Panc1 (cell line): ENCODE measurements around the gene PAPOLB. TPM values are rescaled to one million over a fixed set of nuclear protein-coding genes. Genes with fewer than 3 reads are reported as not detected.

ENCODE experiments used
- ATAC-seq: fragments of 200-7000 bp; cut with Tn5 transposase; 2 replicates; pipeline ENCODE4 v1.9.1; 2020; ENCODE audit warnings: mild to moderate bottlenecking, moderate library complexity
- BruUV-seq: library from RNA; stranded (reverse); fragments of 400-500 nt; replicated peaks from 2 replicates; lab custom pipeline; 2021; lab: Mats Ljungman, UMichigan
- CTCF ChIA-PET: fragments of 300-600 bp; sonication (Branson Sonifier 250); formaldehyde crosslinking; loops from one replicate; lab custom pipeline; 2022; ENCODE audit warnings: antibody characterized with exemption; lab: Charles Lee
- POLR2A ChIA-PET: fragments of 300-600 bp; sonication (Branson Sonifier 250); formaldehyde crosslinking; loops from one replicate; lab custom pipeline; 2022; ENCODE audit warnings: antibody characterized with exemption; lab: Charles Lee
- DNase-seq: peaks from one replicate; pipeline ENCODE4 v3.0.0-alpha.2; 2010; ENCODE audit warnings: low read depth, low spot score
- H3K27ac ChIP-seq: 2 replicates; pipeline ENCODE4 v1.5.1; 2011; ENCODE audit warnings: mild to moderate bottlenecking, low read length, inconsistent platforms
- H3K27me3 ChIP-seq: fragments of 200-500 bp; sonication (Bioruptor generic); 2 replicates; pipeline ENCODE4 v1.6.0; 2014; ENCODE audit warnings: low read length, inconsistent platforms; ENCODE audit not compliant: control insufficient read depth, insufficient read depth
- H3K36me3 ChIP-seq: fragments of 200-500 bp; sonication (Bioruptor generic); 2 replicates; pipeline ENCODE4 v1.5.1; 2014; ENCODE audit warnings: inconsistent platforms, mild to moderate bottlenecking, low read length, moderate library complexity; ENCODE audit not compliant: control insufficient read depth, insufficient read depth
- H3K4me1 ChIP-seq: 2 replicates; pipeline ENCODE4 v1.5.1; 2011; ENCODE audit warnings: inconsistent platforms, mild to moderate bottlenecking, low read length, moderate library complexity; ENCODE audit not compliant: control insufficient read depth, insufficient read depth
- H3K4me3 ChIP-seq, 2 experiments: 2 replicates each; pipeline ENCODE4 v1.5.1; 2011 to 2012; ENCODE audit warnings: low read depth in 2 of 2, low read length in 2 of 2, mild to moderate bottlenecking in 2 of 2, inconsistent platforms in 1 of 2, moderate library complexity in 1 of 2
- H3K9me3 ChIP-seq: fragments of 200-500 bp; sonication (Bioruptor generic); 2 replicates; pipeline ENCODE4 v1.5.1; 2014; ENCODE audit warnings: low read depth, mild to moderate bottlenecking, inconsistent platforms, low read length, moderate library complexity; ENCODE audit not compliant: control insufficient read depth, insufficient read depth
- CTCF ChIP-seq: fragments of 450-650 bp; IDR thresholded peaks from 2 replicates; pipeline ENCODE4 v1.5.1; 2017; ENCODE audit warnings: mild to moderate bottlenecking
- POLR2AphosphoS5 ChIP-seq: IDR thresholded peaks from 2 replicates; pipeline ENCODE4 v1.6.1; 2012; ENCODE audit warnings: mild to moderate bottlenecking, low read depth, low read length, moderate library complexity
- REST ChIP-seq, 2 experiments: IDR thresholded peaks; 2 replicates each; pipeline ENCODE4 v1.6.1; 2011 to 2012; ENCODE audit warnings: low read depth in 2 of 2, control low read depth in 1 of 2, low read length in 1 of 2, mild to moderate bottlenecking in 1 of 2, moderate library complexity in 1 of 2; ENCODE audit not compliant: insufficient read depth in 1 of 2
- SIN3A ChIP-seq: IDR thresholded peaks from 2 replicates; pipeline ENCODE4 v1.6.1; 2012; ENCODE audit warnings: low read depth, mild to moderate bottlenecking, low read length, moderate library complexity, borderline replicate concordance; ENCODE audit not compliant: insufficient read depth
- TCF7L2 ChIP-seq: IDR thresholded peaks from 2 replicates; pipeline ENCODE4 v1.6.1; 2011; ENCODE audit warnings: mild to moderate bottlenecking, low read depth, low read length, inconsistent platforms
- in situ Hi-C: cut with HindIII; loops from 2 replicates; pipeline ENCODE4 v1.10.0; 2016; ENCODE audit warnings: low sequenced_read_pairs, low pct_unique_long_range_greater_than_20kb
- intact Hi-C: fragments of 100-400 bp; cut with micrococcal nuclease; formaldehyde crosslinking; loops from one replicate; pipeline ENCODE4 v1.10.0; 2022; ENCODE audit not compliant: unreplicated experiment
- total RNA-seq: library from RNA; stranded (reverse); gene quantifications from one replicate; pipeline ENCODE4 v1.2.1, GENCODE V29; 2021; ENCODE audit not compliant: unreplicated experiment

PAPOLB gene
- total RNA-seq, 1 experiment from 2014 or later = not detected

GRCh38 chr7:4878336-4879335, 16.8 kb upstream of the PAPOLB start:
- intact Hi-C loops (no loop called here), in situ Hi-C loops (no loop called here)
- no TSS peak for BruUV-seq
- TF ChIP-seq CTCF (no peak), TCF7L2 (no peak), SIN3A (no peak), POLR2AphosphoS5 (no peak), REST (IDR thresholded peaks at IDR 0.05; ENCODE audit: insufficient read depth in 1 of 2, low read depth in 2 of 2, low read length in 1 of 2) (no peak)
- DNase-seq (no peak), ATAC-seq (no peak)
- no peaks in the 10 kb centered on the region for H3K36me3 ChIP-seq
- ChIA-PET CTCF (interaction anchor here (0.6 kb wide), 1 partner anchor 579 kb away, joined by 3 read pairs; no protein-coding TSS in a partner anchor), POLR2A (interaction anchor here (0.6 kb wide), 1 partner anchor 9 kb away, joined by 5 read pairs; no protein-coding TSS in a partner anchor)
- peaks cover 2% of the 10 kb centered on the region; the same call in 1 of the 2 replicates for H3K4me1 ChIP-seq
- no peaks in the 10 kb centered on the region for H3K27me3 ChIP-seq
- no peaks in the 10 kb centered on the region for H3K9me3 ChIP-seq
- H3K27ac ChIP-seq = no peak overlapping the region
- H3K4me3 ChIP-seq = no peak overlapping the region

- no TSS peak for BruUV-seq
- in situ Hi-C loops (no loop called here), intact Hi-C loops (no loop called here)
- Histone ChIP-seq H3K9me3 (no peaks in the 10 kb centered on the region), H3K36me3 (no peaks in the 10 kb centered on the region), H3K4me3 (no peak overlapping the region), H3K27me3 (no peaks in the 10 kb centered on the region), H3K4me1 (no peaks in the 10 kb centered on the region), H3K27ac (no peak overlapping the region)
- CTCF ChIA-PET = no interaction called here
- ATAC-seq = no peak
- POLR2A ChIA-PET = no interaction called here
- DNase-seq = no peak
- TF ChIP-seq REST (IDR thresholded peaks at IDR 0.05; ENCODE audit: insufficient read depth in 1 of 2, low read depth in 2 of 2, low read length in 1 of 2) = no peak
These were observed 14.8 kb upstream of the PAPOLB start for GRCh38 chr7:4876586-4876985.
